MCF 10A (cell line): Measurements from ENCODE around the gene CDK5RAP3. TPM values are rescaled to one million over a fixed set of nuclear protein-coding genes. Genes with fewer than 3 reads are reported as not detected.

Experiments
- BruUV-seq: library from RNA; stranded (reverse); fragments of 400-500 nt; replicated peaks from 2 replicates; lab custom pipeline; 2021; lab: Mats Ljungman, UMichigan
- CTCF ChIA-PET: fragments of 300-600 bp; sonication (Branson Sonifier 250); formaldehyde crosslinking; extraction: SDS; loops from one replicate; lab custom pipeline; 2021; ENCODE audit warnings: antibody characterized with exemption, inconsistent platforms; lab: Yijun Ruan, JAX
- POLR2A ChIA-PET: fragments of 300-600, 350-650 bp; sonication (Branson Sonifier 250); formaldehyde crosslinking; extraction: SDS; loops from one replicate; lab custom pipeline; 2020; ENCODE audit warnings: antibody characterized with exemption, inconsistent platforms; lab: Yijun Ruan, JAX
- DNase-seq: peaks from one replicate; pipeline ENCODE4 v3.0.0-alpha.2; 2018; ENCODE audit not compliant: unreplicated experiment
- H3K27ac Mint-ChIP-seq: one replicate; pipeline ENCODE4 v1.8.0; 2022; ENCODE audit warnings: mild to moderate bottlenecking, low read depth, mixed read lengths; ENCODE audit not compliant: unreplicated experiment
- H3K27me3 Mint-ChIP-seq: one replicate; pipeline ENCODE4 v1.8.0; 2022; ENCODE audit warnings: mixed read lengths; ENCODE audit not compliant: insufficient read depth, unreplicated experiment
- H3K36me3 Mint-ChIP-seq: one replicate; pipeline ENCODE4 v1.8.0; 2022; ENCODE audit warnings: mild to moderate bottlenecking, moderate library complexity, mixed read lengths; ENCODE audit not compliant: insufficient read depth, unreplicated experiment
- H3K4me1 Mint-ChIP-seq: one replicate; pipeline ENCODE4 v1.8.0; 2022; ENCODE audit warnings: mixed read lengths; ENCODE audit not compliant: insufficient read depth, unreplicated experiment
- H3K4me3 Mint-ChIP-seq: one replicate; pipeline ENCODE4 v1.8.0; 2022; ENCODE audit warnings: mild to moderate bottlenecking, moderate library complexity, mixed read lengths; ENCODE audit not compliant: unreplicated experiment
- H3K9me3 Mint-ChIP-seq: one replicate; pipeline ENCODE4 v1.8.0; 2022; ENCODE audit warnings: mixed read lengths; ENCODE audit not compliant: unreplicated experiment
- CTCF ChIP-seq: fragments of 200-600 bp; IDR thresholded peaks from one replicate; pipeline ENCODE4 v1.8.0; 2022; ENCODE audit warnings: antibody characterized with exemption, mild to moderate bottlenecking; ENCODE audit not compliant: unreplicated experiment
- intact Hi-C: fragments of 100-400 bp; cut with micrococcal nuclease; formaldehyde crosslinking; loops from 2 replicates; pipeline ENCODE4 v1.14.1; 2022
- total RNA-seq: library from RNA; stranded (reverse); gene quantifications from 2 replicates; pipeline ENCODE4 v1.2.3, GENCODE V29; 2022

CDK5RAP3 gene
- total RNA-seq, 1 experiment from 2014 or later = 132 TPM

DNA sequence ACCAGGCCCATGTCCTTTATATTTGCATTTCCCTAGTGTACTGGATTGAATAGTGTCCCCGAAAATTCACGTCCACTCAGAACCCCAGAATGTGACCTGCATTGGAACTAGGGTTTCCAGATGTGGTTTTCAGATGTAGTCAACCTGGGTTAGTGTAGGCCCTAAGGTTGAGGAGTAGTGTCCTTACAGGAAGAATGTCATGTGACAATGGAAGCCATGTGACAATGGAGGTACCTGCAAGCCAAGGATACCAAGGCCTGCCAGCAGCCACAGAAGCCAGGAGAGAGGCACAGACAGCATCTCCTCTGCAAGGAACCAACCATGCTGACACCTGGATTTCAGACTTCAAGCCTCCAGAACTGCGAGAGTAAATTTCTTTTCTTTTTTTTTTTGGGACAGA lies 8.0 kb upstream of the CDK5RAP3 start:
- TF ChIP-seq CTCF = no peak
- Mint-ChIP-seq H3K4me1 (peaks cover 22% of the 10 kb centered on the region), H3K9me3 (peaks cover 5% of the 10 kb centered on the region), H3K36me3 (peaks cover 4% of the 10 kb centered on the region), H3K27me3 (no peaks in the 10 kb centered on the region), H3K27ac (no peak overlapping the region), H3K4me3 (no peak overlapping the region)
- no peak for DNase-seq
- intact Hi-C loops = no loop called here
- CTCF ChIA-PET = interaction anchor here (8.3 kb wide), 1 partner anchor 14 kb away, joined by 73 read pairs; no protein-coding TSS in a partner anchor
- BruUV-seq = no TSS peak
- POLR2A ChIA-PET = no interaction called here

- Mint-ChIP-seq H3K36me3 (peaks cover 4% of the 10 kb centered on the region), H3K27ac (peak overlapping the region; percentile 90), H3K4me1 (peaks cover 22% of the 10 kb centered on the region), H3K4me3 (no peak overlapping the region), H3K9me3 (peaks cover 5% of the 10 kb centered on the region), H3K27me3 (no peaks in the 10 kb centered on the region)
- POLR2A ChIA-PET = interaction anchor here (9.4 kb wide), 1 partner anchor 12 kb away, joined by 256 read pairs; the partner anchor contains the start of gene PRR15L
- no peak for DNase-seq
- CTCF ChIA-PET = interaction anchor here (11.2 kb wide), 1 partner anchor 14 kb away, joined by 336 read pairs; the partner anchor contains the start of gene PRR15L
- no peak for TF ChIP-seq CTCF
- intact Hi-C loops = no loop called here
- no TSS peak for BruUV-seq
Measured at GRCh38 chr17:47964856-47965255, 6.1 kb upstream of the CDK5RAP3 start.

- peak; percentile 44 for DNase-seq
- POLR2A ChIA-PET = interaction anchor here (0.6 to 9.4 kb wide), 4 partner anchors 13 to 125 kb away, joined by 5 to 256 read pairs (median 12); partner anchors contain the start of genes PNPO, PRR15L and SCRN2
Measured at GRCh38 chr17:47966079-47966519, 4.8 kb upstream of the CDK5RAP3 start.

More at GRCh38 chr17:47966079-47966519, 4.8 kb upstream of the CDK5RAP3 start:
- H3K27ac Mint-ChIP-seq = peak overlapping the region; percentile 90
- CTCF ChIA-PET = interaction anchor here (0.6 to 11.2 kb wide), 2 partner anchors 15 to 869 kb away, joined by 3 to 336 read pairs; partner anchors contain the start of gene PRR15L
- peaks cover 9% of the 10 kb centered on the region for H3K36me3 Mint-ChIP-seq
- no peak for TF ChIP-seq CTCF
- no peaks in the 10 kb centered on the region for H3K27me3 Mint-ChIP-seq
- peak overlapping the region; percentile 5 for H3K4me3 Mint-ChIP-seq
- H3K4me1 Mint-ChIP-seq = peaks cover 31% of the 10 kb centered on the region
- intact Hi-C loops = no loop called here
- peaks cover 5% of the 10 kb centered on the region for H3K9me3 Mint-ChIP-seq
- no TSS peak for BruUV-seq
